H1 (cell line): ENCODE results near the gene TMEM229B. TPM values are rescaled to one million over a fixed set of nuclear protein-coding genes. Genes with fewer than 3 reads are reported as not detected.

Experiments
- E2F6 ChIP-seq: IDR thresholded peaks from 2 replicates; pipeline ENCODE4 v1.6.1; 2012; ENCODE audit warnings: inconsistent platforms
- EP300 ChIP-seq, 2 experiments: IDR thresholded peaks; 1 replicate in 1 of 2; 2 replicates in 1 of 2; pipeline ENCODE4 v1.6.1; 2011 to 2012; ENCODE audit warnings: low read depth in 2 of 2, low read length in 2 of 2, mild to moderate bottlenecking in 2 of 2, borderline replicate concordance in 1 of 2, inconsistent platforms in 1 of 2, moderate library complexity in 1 of 2
- KDM4A ChIP-seq: IDR thresholded peaks from one replicate; pipeline ENCODE4 v1.7.1; 2012; ENCODE audit warnings: low read depth, mild to moderate bottlenecking, moderate library complexity, low read length, inconsistent platforms; ENCODE audit not compliant: severe bottlenecking
- POLR2A ChIP-seq, 2 experiments: IDR thresholded peaks; 1 replicate in 1 of 2; 2 replicates in 1 of 2; pipeline ENCODE4 v1.6.1; 2011; ENCODE audit warnings: low read depth in 2 of 2, low read length in 2 of 2, mild to moderate bottlenecking in 2 of 2; ENCODE audit errors: control extremely low read depth in 1 of 2
- polyA plus RNA-seq, 7 experiments: library from polyadenylated mRNA; depleted of rRNA in 3 of 7; stranded (reverse) in 5 of 7; unstranded in 2 of 7; fragments of >200 nt in 5 of 7; fragments of 200-250 nt in 2 of 7; gene quantifications; 1 replicate in 5 of 7; 2 replicates in 1 of 7; 4 replicates in 1 of 7; pipeline versions ENCODE4 v1.2.1 to v1.2.3, GENCODE V29; 2011 to 2013; ENCODE audit warnings: missing spikeins in 2 of 7, mixed read lengths in 2 of 7
- total RNA-seq: library from RNA; stranded (reverse); fragmentation: NEBNext Ultra II Directional; extraction: Animal tissue kit (Norgen Biotek cat#: 25700); gene quantifications from 2 replicates; pipeline ENCODE4 v1.2.1, GENCODE V29; 2021

TMEM229B gene
- total and polyA plus RNA-seq, 2 of the 8 experiments (the other 6 are each of a cell fraction or from before 2014, with no cell fraction given) = 0.73 to 0.85 TPM

GRCh38 chr14:67477926-67478799, 10.4 kb downstream of the TMEM229B start (continued):
- TF ChIP-seq E2F6 = no peak
- TF ChIP-seq EP300 (IDR thresholded peaks at IDR 0.05; ENCODE audit: borderline replicate concordance in 1 of 2, low read depth in 2 of 2, low read length in 2 of 2) = no peak
- TF ChIP-seq POLR2A (IDR thresholded peaks at IDR 0.05; ENCODE audit: control extremely low read depth in 1 of 2, low read depth in 2 of 2, low read length in 2 of 2) = no peak
- no peak for TF ChIP-seq KDM4A
